NCI-H2107 treated with DMSO at 0.1 percent for 48 hours (cell line): ENCODE results near the gene GAPDH.
"Not testable (repeated sequence)": the region's sequence is repeated elsewhere in the genome, so short reads cannot be mapped to it uniquely, and the experiment has no call there.

ENCODE experiments used
- DNase-seq: peaks from one replicate; lab custom pipeline; 2025; ENCODE audit not compliant: unreplicated experiment; lab: John Stamatoyannopoulos, UW

The GAPDH gene

DNA sequence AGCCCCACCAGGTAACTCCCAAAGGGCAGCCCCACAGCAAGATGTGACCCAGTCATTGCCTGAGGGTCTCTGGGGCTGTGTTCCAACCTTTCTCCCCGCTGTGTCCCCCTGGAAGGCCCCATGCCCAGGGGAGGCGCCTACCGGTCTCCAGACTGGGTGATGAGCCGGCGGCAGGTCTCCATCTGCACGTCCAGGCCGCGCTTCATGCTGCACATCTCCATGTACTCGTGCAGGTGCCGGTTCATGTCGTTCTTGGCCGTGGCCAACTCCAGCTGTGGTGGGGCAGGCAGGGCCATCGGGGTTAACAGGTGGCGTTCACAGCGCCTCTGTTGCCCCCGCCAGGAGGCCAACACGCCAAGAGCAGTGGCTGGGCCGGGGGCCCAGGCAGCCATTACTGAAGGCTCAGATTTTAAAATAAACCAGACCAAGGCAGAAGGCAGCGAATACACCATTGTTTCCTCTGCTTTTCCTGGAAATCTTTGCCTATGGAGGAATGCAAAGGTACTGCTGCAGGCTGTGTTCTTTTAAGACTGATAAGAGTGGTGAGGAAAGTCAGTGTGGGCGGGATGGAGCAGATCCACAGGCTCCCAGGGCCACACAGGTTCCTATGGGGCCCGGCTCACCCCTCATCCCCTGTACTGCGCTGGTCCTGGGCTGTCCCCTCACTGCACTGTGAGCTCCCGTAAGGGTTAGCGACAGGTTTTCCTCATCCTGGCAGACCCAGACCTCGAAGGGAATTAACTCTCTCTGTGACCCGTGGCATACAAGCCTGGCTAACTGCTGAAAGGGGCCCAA is 7.3 kb downstream of the GAPDH start:
- DNase-seq, result no peak

GRCh38 chr12:6542209-6543009 is 8.1 kb downstream of the GAPDH start:
- DNase-seq, result no peak

DNA sequence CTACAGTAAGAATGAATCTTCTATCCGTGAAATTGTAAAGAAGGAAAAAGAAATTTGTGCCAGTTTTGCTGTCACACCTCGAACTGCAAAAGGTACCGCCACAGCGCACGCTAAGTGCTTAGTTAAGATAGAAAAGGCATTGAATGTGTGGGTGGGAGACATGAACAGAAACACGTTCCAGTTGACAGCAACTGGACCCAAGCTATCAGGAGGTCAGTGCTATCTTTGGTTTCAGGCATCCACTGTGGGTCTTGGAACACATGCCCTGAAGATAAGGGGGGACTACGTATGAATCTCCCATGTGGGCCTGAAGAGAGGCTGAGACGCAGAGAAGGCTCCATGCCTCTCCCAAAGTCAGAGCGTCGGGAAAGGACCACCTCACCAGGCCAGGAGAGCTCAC is 11.7 kb downstream of the GAPDH start:
- DNase-seq, result no peak

DNA sequence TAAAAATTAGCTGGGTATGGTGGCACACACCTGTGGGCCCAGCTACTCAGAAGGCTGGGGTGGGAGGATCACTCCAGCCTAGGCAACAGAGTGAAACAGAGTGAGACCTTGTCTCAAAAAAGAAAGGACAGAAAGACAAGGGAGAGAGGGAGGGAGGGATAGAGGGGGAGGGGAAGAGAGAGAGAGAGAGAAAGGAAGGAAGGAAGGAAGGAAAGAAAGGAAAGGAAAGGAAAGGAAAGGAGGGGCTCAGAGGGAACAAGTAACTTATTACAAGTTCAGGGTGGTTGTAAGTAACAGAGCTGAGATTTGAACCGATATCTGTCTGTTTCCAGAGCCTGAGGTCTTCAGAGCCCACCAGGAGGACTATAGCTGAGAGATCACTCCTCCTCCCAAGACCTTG is 13.2 kb downstream of the GAPDH start:
- no peak for DNase-seq

DNA sequence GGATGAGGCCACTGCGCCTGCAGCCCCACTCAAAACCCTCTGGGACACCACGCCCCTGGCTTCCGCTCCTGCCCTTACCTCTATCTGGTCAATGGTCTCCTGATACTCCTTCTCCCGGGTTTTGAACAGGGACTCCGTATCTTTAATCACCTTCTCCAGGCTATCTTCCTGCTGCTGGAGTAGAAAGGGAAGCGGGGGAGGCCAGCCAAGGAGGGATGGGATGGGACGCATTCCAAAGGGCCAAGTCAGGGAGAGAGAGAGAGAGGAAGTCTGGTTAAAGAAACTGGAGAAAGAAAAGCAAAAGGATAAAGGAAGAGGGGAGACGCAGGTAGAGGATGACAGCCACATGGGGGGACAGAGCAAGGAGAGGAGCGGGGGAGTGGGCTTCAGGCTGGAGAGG is 13.7 kb downstream of the GAPDH start:
- no peak for DNase-seq

DNA sequence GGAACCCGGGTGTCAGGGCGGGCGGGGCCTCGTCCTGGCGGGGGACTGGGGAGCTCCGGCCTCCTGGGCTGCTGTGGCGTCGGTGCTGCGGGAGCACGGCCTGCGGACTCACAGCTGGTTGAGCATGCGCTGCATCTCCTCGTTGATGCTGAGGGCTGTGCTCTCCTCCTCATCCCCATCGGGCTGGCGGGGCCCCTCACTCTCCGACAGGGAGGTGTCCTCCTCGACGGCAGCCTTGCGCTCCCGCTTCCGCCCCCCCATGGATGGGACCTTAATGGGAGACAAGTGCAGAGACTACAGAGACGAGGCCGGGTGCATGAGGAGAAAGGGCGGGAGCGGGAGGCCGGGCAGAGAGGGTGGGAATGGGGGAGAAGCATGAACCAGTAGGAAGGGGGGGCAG is 14.2 kb downstream of the GAPDH start:
- DNase-seq, result no peak

GRCh38 chr12:6548966-6549683 is 14.8 kb downstream of the GAPDH start:
- no peak for DNase-seq

DNA sequence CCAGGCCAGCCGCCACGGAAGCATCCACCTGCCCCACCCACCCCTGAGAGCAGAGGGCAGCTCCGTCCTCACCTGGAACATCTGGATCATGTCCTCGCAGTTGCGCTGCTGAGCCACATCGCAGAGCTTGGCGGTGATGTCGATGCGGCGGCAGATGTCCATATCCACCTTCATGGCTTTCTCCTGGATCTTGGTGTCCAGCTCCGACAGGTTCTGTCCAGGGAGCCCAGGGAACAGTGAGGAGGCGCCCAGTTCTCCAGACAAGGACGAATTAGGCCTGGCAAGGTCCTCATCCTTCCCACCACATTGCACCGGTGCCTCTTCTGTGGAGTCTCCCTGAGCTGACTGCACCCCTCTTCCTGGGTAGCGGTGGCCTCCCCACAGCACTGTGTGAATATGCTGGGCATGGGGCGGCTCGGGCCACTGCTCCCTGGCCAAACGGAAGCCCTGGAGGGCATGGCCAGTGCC is 15.4 kb downstream of the GAPDH start:
- no peak for DNase-seq

- no peak for DNase-seq
Observed at GRCh38 chr12:6550294-6551062, 16.2 kb downstream of the GAPDH start.

GRCh38 chr12:6551063-6551461 is 16.7 kb downstream of the GAPDH start:
- no peak for DNase-seq

DNA sequence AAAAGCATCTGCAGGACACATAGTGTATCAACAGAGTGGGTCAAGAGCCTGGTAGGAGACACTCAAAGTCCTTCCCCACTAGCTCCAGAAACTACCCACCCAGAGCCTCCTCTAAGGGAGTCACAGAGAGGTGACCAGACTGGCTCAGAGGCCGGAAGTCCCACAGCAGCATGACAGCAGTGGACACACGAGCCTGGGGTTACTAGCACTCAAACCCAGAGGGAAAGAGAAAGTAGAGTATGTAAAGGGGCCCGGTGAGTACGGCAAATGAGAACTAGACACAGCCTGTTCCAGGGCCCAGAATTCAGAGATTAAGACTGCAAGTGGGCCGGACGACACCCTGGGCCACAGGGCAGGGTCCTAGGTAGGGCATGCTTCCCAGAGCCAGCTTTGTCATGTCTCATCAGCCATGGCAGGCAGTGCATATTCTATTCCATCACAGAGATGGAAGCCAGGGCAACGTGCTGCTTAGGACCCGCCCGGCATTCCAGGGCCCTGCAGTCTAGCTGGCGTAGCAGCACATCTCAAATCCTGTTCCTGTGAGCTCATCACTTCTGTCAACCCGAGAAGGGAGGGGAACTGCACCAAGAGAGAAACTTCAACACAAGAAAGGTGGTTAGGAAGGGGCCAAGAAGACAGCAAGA is 17.3 kb downstream of the GAPDH start:
- no peak for DNase-seq

DNA sequence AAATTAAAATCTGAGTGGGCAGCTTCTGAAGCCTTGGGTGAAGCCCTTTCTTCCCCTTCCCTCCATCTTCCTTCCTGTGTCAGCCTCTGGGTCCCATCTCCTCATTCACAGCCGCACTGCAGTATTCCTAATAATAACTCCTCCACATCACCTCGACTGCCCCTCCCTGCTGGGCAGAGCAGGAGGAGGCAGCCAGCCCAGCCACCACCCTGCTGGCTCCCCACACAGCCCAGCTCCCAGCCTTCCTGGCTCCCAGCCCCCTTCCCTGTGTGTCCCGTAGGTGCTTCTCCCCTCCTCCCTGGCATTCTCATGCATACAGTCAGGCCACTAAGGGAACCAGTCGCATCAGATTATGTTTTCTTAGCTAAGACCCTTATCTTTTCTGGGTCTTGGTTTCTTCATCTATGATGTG is 17.8 kb downstream of the GAPDH start:
- no peak for DNase-seq

GRCh38 chr12:6553051-6553868 is 18.9 kb downstream of the GAPDH start:
- DNase-seq, result peak; percentile 64

DNA sequence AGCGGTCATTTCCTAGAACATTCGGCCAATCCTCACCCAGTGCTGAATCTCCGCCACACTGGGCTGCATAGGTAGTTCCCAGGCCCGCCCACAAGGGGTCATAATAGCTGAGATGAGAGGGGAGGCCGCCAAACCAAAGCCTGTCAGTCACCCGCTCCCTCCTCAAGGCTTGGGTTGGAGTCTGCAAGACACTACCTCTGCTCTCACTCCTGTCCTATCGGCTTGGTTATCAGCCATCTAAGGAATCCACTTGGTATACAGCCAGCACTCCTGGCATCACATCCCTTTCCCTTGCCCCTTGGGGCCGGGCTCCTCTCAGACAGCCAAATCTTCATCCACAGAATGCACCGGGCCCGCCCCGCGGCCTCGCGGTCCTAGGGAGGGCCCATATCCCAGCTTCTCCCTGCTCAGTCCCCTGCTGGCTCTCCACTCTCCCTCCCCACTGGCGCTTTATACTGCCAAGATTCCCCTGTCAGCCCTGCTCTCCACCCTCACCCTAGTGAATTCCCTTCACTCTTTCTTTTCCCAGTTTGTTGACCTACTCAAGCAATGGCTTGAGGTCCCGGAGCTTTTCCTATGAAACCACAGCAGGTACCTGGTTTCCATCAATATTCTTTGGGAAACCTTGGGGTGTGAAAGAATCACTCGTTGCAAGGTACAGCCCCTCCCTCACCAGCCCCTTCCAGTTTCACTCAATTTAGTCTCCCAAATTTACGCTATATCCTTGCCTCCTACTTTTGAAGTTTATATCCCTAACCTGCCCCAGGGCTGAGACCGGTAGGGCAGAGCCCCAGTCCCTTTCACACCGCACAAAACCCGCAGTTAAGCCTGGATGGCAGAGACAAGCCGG is 20.1 kb downstream of the GAPDH start:
- DNase-seq, result peak; percentile 74

- no peak for DNase-seq
Observed at GRCh38 chr12:6555018-6555691, 20.8 kb downstream of the GAPDH start.

DNA sequence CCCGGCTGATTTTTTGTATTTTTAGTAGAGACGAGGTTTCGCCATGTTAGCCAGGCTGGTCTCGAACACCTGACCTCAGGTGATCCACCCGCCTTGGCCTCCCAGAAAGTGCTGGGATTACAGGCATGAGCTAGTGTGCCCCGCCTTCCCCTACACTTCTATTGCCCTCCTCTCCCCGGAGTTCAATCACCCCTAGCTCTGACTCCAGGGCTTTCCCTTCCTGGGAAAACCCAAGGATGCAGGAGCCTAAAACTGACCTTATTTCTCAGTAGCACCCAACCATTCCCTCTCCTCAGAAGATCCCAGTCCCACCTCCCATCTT is 22.1 kb downstream of the GAPDH start:
- not testable (repeated sequence) for DNase-seq

DNA sequence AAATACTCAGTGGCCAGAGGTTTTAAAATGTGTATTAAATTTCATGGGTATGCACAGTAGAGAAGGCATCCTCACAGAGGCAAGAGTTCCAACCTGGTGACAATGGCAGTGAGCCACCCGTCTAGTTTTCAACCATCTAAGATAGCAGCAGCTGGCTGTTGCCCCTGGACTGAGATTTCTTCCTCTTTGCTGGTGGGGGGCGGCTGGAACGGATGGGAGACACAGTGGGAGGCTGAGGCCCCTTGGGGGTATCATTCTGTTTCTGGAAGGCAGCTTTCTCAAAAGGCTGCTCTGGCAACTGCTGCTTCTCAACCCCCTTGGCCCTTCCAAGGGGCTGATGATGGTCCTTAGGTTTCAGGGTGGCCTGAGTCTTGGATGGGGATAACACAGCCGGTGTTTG is 22.5 kb downstream of the GAPDH start:
- no peak for DNase-seq
